ENCODE data around the gene PPP2R2B. TPM values are rescaled to one million over a fixed set of nuclear protein-coding genes. Genes with fewer than 3 reads are reported as not detected.

PPP2R2B gene
- total RNA-seq, 2 donors from 2014 or later: 0.46 to 1.8 TPM

GRCh38 chr5:146681585-146682105, 196.9 kb downstream of the PPP2R2B start:
- ATAC-seq (no peak), DNase-seq (ENCODE audit: low spot score in 2 of 2) (no peak)
- no peaks in the 10 kb centered on the region for H3K9me3 Mint-ChIP-seq
- no peak overlapping the region for H3K27ac Mint-ChIP-seq
- no peaks in the 10 kb centered on the region for H3K36me3 Mint-ChIP-seq

- no peak for ATAC-seq
- Mint-ChIP-seq H3K9me3 (no peaks in the 10 kb centered on the region), H3K27ac (no peak overlapping the region), H3K36me3 (no peaks in the 10 kb centered on the region)
- DNase-seq (ENCODE audit: low spot score in 2 of 2): no peak
Measured at GRCh38 chr5:146680846-146681584, 197.5 kb downstream of the PPP2R2B start.

GRCh38 chr5:146675636-146676035, 202.9 kb downstream of the PPP2R2B start:
- H3K9me3 Mint-ChIP-seq: no peaks in the 10 kb centered on the region
- DNase-seq (ENCODE audit: low spot score in 2 of 2): no peak
- no peaks in the 10 kb centered on the region for H3K36me3 Mint-ChIP-seq
- no peak overlapping the region for H3K27ac Mint-ChIP-seq
- ATAC-seq: no peak

GRCh38 chr5:146672866-146673265, 205.7 kb downstream of the PPP2R2B start:
- no peak overlapping the region for H3K27ac Mint-ChIP-seq
- no peaks in the 10 kb centered on the region for H3K9me3 Mint-ChIP-seq
- no peak for DNase-seq (ENCODE audit: low spot score in 2 of 2)
- no peak for ATAC-seq
- H3K36me3 Mint-ChIP-seq: no peaks in the 10 kb centered on the region

GRCh38 chr5:146671561-146672295, 206.8 kb downstream of the PPP2R2B start:
- no peak for ATAC-seq
- Mint-ChIP-seq H3K9me3 (no peaks in the 10 kb centered on the region), H3K36me3 (no peaks in the 10 kb centered on the region), H3K27ac (no peak overlapping the region)
- DNase-seq (ENCODE audit: low spot score in 2 of 2): no peak

- ATAC-seq (no peak), DNase-seq (ENCODE audit: low spot score in 2 of 2) (no peak)
- no peaks in the 10 kb centered on the region for H3K9me3 Mint-ChIP-seq
- no peak overlapping the region for H3K27ac Mint-ChIP-seq
- H3K36me3 Mint-ChIP-seq: no peaks in the 10 kb centered on the region
Measured at GRCh38 chr5:146669656-146670055, 208.9 kb downstream of the PPP2R2B start.

GRCh38 chr5:146667633-146668272, 210.8 kb downstream of the PPP2R2B start:
- ATAC-seq (peak in 1 of 2 donors; percentile 48), DNase-seq (ENCODE audit: low spot score in 2 of 2) (no peak)
- Mint-ChIP-seq H3K36me3 (no peaks in the 10 kb centered on the region), H3K9me3 (no peaks in the 10 kb centered on the region), H3K27ac (no peak overlapping the region)

- no peaks in the 10 kb centered on the region for H3K9me3 Mint-ChIP-seq
- peak in 1 of 2 donors; percentile 38 for DNase-seq (ENCODE audit: low spot score in 2 of 2)
- H3K36me3 Mint-ChIP-seq: no peaks in the 10 kb centered on the region
- H3K27ac Mint-ChIP-seq: no peak overlapping the region
- ATAC-seq: no peak
Measured at GRCh38 chr5:146662229-146662628, 216.3 kb downstream of the PPP2R2B start.

GRCh38 chr5:146660376-146660960, 218.1 kb downstream of the PPP2R2B start:
- no peak for DNase-seq (ENCODE audit: low spot score in 2 of 2)
- Mint-ChIP-seq H3K27ac (no peak overlapping the region), H3K36me3 (no peaks in the 10 kb centered on the region), H3K9me3 (no peaks in the 10 kb centered on the region)
- ATAC-seq: no peak

- H3K27ac Mint-ChIP-seq: no peak overlapping the region
Measured at GRCh38 chr5:146659961-146660360, 218.6 kb downstream of the PPP2R2B start.

GRCh38 chr5:146656703-146657102, 221.9 kb downstream of the PPP2R2B start:
- DNase-seq (ENCODE audit: low spot score in 2 of 2) (no peak), ATAC-seq (no peak)
- no peak overlapping the region for H3K27ac Mint-ChIP-seq
- no peaks in the 10 kb centered on the region for H3K9me3 Mint-ChIP-seq
- no peaks in the 10 kb centered on the region for H3K36me3 Mint-ChIP-seq

More at GRCh38 chr5:146659961-146660360, 218.6 kb downstream of the PPP2R2B start:
- Mint-ChIP-seq H3K9me3 (no peaks in the 10 kb centered on the region), H3K36me3 (no peaks in the 10 kb centered on the region)
- ATAC-seq: no peak
- no peak for DNase-seq (ENCODE audit: low spot score in 2 of 2)

GRCh38 chr5:146653560-146653959, 225.0 kb downstream of the PPP2R2B start:
- no peak overlapping the region for H3K27ac Mint-ChIP-seq
- no peaks in the 10 kb centered on the region for H3K36me3 Mint-ChIP-seq
- H3K9me3 Mint-ChIP-seq: no peaks in the 10 kb centered on the region
- no peak for ATAC-seq
- no peak for DNase-seq (ENCODE audit: low spot score in 2 of 2)

- no peak for ATAC-seq
Measured at GRCh38 chr5:146652547-146652946, 226.0 kb downstream of the PPP2R2B start.

GRCh38 chr5:146647656-146648199, 230.8 kb downstream of the PPP2R2B start:
- DNase-seq (ENCODE audit: low spot score in 2 of 2): no peak
- no peak for ATAC-seq
- no peaks in the 10 kb centered on the region for H3K36me3 Mint-ChIP-seq
- no peak overlapping the region for H3K27ac Mint-ChIP-seq
- H3K9me3 Mint-ChIP-seq: no peaks in the 10 kb centered on the region

More at GRCh38 chr5:146652547-146652946, 226.0 kb downstream of the PPP2R2B start:
- no peaks in the 10 kb centered on the region for H3K36me3 Mint-ChIP-seq
- H3K9me3 Mint-ChIP-seq: no peaks in the 10 kb centered on the region
- no peak for DNase-seq (ENCODE audit: low spot score in 2 of 2)
- H3K27ac Mint-ChIP-seq: no peak overlapping the region

- ATAC-seq (no peak), DNase-seq (ENCODE audit: low spot score in 2 of 2) (no peak)
- Mint-ChIP-seq H3K9me3 (no peaks in the 10 kb centered on the region), H3K27ac (no peak overlapping the region), H3K36me3 (no peaks in the 10 kb centered on the region)
Measured at GRCh38 chr5:146646441-146646840, 232.1 kb downstream of the PPP2R2B start.

GRCh38 chr5:146645342-146645741, 233.2 kb downstream of the PPP2R2B start:
- DNase-seq (ENCODE audit: low spot score in 2 of 2) (no peak), ATAC-seq (no peak)
- no peaks in the 10 kb centered on the region for H3K9me3 Mint-ChIP-seq
- H3K27ac Mint-ChIP-seq: no peak overlapping the region
- no peaks in the 10 kb centered on the region for H3K36me3 Mint-ChIP-seq

GRCh38 chr5:146644831-146645230, 233.7 kb downstream of the PPP2R2B start:
- H3K36me3 Mint-ChIP-seq: no peaks in the 10 kb centered on the region
- H3K27ac Mint-ChIP-seq: no peak overlapping the region
- no peaks in the 10 kb centered on the region for H3K9me3 Mint-ChIP-seq
- DNase-seq (ENCODE audit: low spot score in 2 of 2): no peak
- no peak for ATAC-seq

All from activated naive CD4-positive, alpha-beta T cell treated with anti-CD3 and anti-CD28 coated beads, Interleukin-2, amount 50 U/mL, for 72 hours (primary cell).